Activated CD8-positive, alpha-beta memory T cell treated with anti-CD3 and anti-CD28 coated beads for 24 hours (primary cell): ENCODE measurements around the gene PRRT1.
"Not testable (repeated sequence)": the region's sequence is repeated elsewhere in the genome, so short reads cannot be mapped to it uniquely, and the experiment has no call there.

Source experiments
- DNase-seq: peaks from one replicate; pipeline ENCODE4 v3.0.0-alpha.2; 2020

PRRT1 gene

GRCh38 chr6:32149092-32149755, 2.5 kb downstream of the PRRT1 start:
- DNase-seq = no peak

- peak; percentile 89 for DNase-seq
These were observed 3.2 kb downstream of the PRRT1 start for GRCh38 chr6:32148289-32149091.

GRCh38 chr6:32147401-32148132, 4.2 kb downstream of the PRRT1 start:
- DNase-seq = no peak

GRCh38 chr6:32146687-32147086, 5.1 kb downstream of the PRRT1 start:
- no peak for DNase-seq

- DNase-seq = no peak
These were observed 5.5 kb downstream of the PRRT1 start for GRCh38 chr6:32146287-32146686.

- DNase-seq = not testable (repeated sequence)
These were observed 7.5 kb downstream of the PRRT1 start for GRCh38 chr6:32144238-32144637.

- DNase-seq = no peak
These were observed 11.2 kb downstream of the PRRT1 start for GRCh38 chr6:32140420-32141046.

GRCh38 chr6:32139590-32139989, 12.1 kb downstream of the PRRT1 start:
- no peak for DNase-seq

GRCh38 chr6:32137454-32137853, 14.3 kb downstream of the PRRT1 start:
- DNase-seq = no peak

- no peak for DNase-seq
These were observed 18.0 kb downstream of the PRRT1 start for GRCh38 chr6:32133786-32134185.

GRCh38 chr6:32132110-32132509, 19.6 kb downstream of the PRRT1 start:
- no peak for DNase-seq

GRCh38 chr6:32131439-32131948, 20.2 kb downstream of the PRRT1 start:
- no peak for DNase-seq

- DNase-seq = peak; percentile 59
These were observed 22.2 kb downstream of the PRRT1 start for GRCh38 chr6:32129297-32130088.

- DNase-seq = peak; percentile 56
These were observed 22.9 kb downstream of the PRRT1 start for GRCh38 chr6:32128751-32129296.

- DNase-seq = peak; percentile 93
These were observed 23.8 kb downstream of the PRRT1 start, which contains the start of gene ATF6B for GRCh38 chr6:32127717-32128592. ATF6B (minus strand) TSS chr6:32128246; CDS start chr6:32128207, 39 bp downstream.

- DNase-seq = peak; percentile 56
These were observed 24.4 kb downstream of the PRRT1 start for GRCh38 chr6:32127409-32127716.

- no peak for DNase-seq
These were observed 24.9 kb downstream of the PRRT1 start for GRCh38 chr6:32126880-32127279.

- no peak for DNase-seq
These were observed 28.1 kb downstream of the PRRT1 start for GRCh38 chr6:32123681-32124080.

GRCh38 chr6:32120573-32121059, 31.1 kb downstream of the PRRT1 start:
- DNase-seq = no peak

- DNase-seq = peak; percentile 83
These were observed 32.7 kb downstream of the PRRT1 start for GRCh38 chr6:32118782-32119628.
